ENCODE data around the gene MAN2B2.
"Not testable (repeated sequence)": the region's sequence is repeated elsewhere in the genome, so short reads cannot be mapped to it uniquely, and the experiment has no call there.

MAN2B2 gene

DNA sequence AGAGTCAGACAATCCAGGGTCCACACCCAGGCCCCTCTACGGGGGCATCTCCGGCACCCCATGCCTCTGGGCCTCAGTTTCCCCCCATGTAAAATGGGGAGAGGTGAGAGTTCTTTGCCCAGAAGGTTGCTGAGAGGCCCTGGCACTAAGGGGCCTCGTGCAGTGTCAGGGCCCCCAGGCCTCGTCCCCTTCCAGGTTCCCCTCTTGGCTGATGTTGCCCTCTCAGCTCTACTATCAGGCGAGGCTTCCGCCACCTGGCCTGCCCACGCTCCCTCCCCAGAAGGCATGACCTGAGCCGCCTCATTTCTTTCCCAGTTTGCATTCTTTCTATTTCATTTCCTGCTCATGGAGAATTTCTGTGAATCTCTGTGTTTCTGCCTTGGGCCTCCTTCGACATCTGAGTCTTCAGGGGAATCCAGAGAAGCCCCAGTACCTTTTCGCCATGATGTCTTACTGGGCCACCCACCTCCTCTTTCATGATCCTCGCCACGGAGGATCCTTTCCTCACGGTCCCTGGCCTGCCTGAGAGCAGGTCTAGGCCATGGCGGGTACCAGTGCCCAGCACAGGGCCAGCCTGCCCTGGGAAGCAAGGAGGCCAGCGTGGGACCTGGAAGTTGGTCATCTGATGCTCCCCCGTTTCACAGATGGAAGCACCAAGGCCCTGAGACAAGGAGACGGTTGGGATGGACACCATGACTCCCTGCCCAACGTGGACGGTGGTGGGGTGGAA lies 43.6 kb downstream of the MAN2B2 start:
- DNase-seq: no peak

DNA sequence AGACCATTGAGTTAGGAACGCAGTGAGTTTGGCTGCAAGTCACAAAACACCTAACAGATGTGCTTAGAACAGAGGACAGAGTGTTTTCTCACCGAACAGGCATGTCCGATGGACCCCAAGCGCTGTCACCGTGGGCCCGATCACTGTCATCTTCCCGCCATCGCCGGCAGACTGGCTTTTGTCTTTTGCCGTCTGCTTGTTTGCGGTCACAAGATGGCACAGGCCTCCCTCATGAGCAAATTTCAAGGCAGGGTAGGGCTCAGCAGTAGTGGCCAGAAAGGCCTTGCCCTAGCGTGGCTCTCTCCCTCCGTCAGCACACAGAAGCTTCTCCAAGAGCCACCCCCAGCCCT lies 44.1 kb downstream of the MAN2B2 start:
- DNase-seq: no peak

DNA sequence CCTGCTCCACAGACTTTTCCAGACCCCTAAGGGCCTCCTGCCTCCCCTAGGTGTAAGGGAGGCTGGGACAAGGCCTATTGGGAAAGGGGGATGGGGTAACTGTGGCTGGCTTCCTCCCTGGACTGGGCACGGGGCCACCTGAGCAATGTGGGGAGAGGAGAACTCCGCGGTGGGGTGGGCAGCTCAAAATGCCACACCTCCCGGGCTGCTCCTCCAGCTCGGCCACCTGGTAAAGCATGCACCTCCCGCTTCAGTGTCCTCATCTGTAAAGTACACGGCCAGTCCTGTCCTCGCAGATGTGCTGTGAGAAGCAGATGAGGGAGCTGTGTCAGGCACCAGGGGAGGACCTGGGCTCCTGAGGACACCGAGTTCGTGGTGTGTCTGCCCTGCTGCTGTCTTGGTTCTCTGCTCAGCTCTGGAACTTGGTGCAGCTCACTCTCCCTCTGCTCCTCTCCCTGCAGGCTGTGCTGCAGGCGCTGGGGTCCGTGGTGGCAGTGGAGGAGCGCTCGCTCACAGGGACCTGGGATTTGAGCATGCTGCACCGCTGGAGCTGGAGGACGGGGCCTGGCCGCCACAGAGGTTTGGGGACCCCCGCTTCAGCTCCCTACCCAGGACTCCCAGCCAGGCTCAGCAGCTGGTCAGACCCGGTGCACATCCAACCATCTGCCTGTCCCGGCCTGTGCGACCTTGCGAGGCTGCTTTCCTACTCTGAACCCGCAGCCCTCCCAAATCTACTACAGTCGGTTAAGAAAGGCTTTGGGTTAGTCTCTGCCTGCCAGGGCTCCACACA lies 44.7 kb downstream of the MAN2B2 start:
- no peak for DNase-seq

DNA sequence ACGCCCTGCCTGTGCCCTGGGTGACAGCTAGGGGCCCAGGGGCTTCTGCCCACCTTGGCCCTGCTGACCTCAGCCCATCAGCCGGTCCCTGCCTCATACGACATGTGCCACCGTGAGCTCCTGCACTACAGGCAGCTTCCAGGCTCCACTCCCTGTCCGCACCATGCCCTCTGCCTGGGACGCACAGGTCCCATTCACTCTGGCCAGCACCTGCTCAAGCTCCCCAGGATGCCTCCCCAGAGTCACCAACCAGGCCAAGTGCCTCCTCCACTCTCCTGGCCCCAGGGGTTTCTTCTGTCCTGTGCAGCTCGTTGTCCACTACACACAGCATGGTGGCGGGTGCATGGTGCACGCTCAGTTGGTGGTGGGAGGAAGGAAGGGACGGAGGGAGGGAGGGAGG lies 45.3 kb downstream of the MAN2B2 start:
- DNase-seq: no peak

DNA sequence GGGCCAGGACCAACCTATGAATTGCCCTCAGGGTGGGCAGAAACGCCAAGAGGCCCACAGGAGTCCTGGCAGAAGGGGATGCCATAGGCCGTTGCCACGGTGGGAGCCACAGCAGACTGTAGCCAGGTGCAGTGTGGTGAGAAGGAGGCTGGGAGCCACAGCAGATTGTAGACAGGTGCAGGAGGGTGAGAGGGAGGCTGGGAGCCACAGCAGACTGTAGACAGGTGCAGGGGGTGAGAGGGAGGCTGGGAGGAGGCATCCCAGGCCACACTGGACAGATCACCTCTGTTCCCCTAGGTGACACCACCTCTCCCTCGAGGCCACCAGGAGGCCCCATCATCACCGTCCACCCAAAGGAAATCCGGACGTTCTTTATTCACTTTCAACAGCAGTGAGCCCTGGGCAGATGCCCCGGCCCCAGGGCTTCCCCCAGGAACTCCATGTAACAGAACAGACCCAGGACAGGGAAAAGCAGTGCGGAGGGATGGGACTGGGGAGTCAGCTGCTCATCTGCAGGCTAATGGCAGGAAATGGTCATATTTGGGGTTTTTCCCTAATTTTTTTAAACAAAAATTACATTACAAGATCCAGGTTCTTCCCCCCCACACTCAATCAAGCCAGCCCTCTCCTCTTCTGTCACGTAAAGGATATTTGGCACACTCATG lies 46.0 kb downstream of the MAN2B2 start:
- DNase-seq: no peak

DNA sequence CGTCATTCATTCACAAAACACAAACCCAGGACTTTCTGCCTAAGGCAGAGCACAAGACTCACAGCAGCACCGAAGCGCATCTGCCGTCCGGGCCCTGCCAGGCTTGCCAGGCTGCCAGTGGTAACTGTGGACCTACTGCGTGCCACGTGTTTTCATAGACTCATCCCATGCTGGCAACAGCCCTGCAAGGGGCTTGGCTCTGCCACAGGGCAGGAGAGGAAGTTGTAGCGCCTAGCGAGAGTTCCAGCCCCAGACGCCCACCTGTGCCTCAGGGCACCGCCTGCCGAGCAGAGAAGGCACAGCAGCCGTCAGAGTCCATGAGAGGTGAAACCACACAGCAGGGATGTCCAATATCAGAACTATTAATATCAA lies 46.6 kb downstream of the MAN2B2 start:
- no peak for DNase-seq

DNA sequence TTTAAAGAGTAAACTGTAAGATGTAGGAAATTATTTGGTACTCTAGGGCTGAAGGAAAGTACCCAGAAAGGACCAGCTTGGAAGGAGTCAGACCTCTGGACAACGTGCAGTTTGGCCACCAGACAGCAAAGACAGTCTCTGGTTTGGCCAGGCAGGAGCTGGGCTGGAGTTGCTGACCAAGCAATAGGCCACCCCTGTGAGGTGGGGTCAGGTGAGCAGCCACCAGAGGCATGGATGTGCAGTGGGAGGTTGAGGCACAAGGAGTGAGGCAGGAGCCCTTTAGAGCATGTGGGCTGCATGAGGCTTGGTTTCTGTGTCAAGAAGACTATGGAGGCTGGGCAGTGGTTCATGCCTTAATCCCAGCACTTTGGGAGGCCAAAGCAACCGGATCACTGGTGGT lies 47.8 kb downstream of the MAN2B2 start:
- DNase-seq: no peak

DNA sequence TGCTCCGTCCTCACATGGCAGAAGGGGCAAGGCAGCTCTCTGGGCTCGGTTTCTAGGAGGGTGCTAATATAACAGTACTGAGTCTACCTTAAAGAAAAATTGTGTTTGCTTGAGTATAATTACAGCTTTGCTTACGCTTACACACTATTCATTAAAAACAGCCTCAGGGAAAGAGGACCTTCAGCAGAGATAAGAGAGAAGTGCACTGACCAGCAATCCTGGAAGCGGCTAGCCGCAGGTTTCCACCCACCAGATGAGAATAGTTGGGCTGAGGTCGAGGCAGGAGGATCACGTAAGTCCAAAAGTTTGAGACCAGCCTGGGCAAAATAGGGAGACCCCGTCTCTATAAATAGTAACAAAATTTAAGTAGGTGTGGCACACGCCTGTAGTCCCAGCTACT lies 50.3 kb downstream of the MAN2B2 start:
- peak in 2 of 3 experiments; percentile 59 to 84 for DNase-seq

DNA sequence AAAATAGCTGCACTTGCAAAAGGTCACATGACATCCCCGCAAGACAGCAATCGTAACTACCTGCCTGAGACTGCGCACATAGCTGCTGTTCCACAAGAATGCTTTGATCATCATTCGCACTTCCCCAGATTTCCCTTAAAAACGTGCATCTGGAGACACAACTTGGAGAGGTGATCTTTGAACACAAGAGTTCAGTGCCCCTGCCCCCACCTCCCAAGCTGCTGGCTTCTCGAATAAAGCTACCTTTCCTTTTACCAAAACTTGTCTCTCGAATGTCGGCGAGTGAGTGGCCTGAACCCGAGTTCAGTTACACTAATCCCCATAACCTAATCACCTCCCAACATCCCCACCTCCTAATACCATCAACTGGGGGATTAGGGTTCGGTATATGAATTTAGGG lies 51.1 kb downstream of the MAN2B2 start:
- no peak for DNase-seq

DNA sequence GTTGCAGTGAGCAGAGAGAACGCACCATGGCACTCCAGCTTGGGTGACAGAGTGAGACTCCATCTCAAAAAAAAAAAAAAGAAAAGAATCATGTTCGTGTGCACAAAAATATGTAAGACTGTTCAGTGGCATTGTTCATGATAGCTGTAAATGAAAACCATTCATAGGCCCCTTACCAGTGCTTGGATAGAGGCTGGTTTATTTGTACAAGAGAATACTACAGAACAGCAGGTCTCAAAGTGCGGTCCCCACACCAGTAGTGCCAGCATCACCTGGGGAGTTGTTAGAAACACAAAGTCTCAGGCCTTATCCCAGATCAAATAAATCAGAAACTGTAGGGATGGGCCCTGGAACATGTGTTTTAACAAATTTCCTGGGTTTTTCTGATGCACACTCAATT lies 52.8 kb downstream of the MAN2B2 start:
- no peak for DNase-seq

DNA sequence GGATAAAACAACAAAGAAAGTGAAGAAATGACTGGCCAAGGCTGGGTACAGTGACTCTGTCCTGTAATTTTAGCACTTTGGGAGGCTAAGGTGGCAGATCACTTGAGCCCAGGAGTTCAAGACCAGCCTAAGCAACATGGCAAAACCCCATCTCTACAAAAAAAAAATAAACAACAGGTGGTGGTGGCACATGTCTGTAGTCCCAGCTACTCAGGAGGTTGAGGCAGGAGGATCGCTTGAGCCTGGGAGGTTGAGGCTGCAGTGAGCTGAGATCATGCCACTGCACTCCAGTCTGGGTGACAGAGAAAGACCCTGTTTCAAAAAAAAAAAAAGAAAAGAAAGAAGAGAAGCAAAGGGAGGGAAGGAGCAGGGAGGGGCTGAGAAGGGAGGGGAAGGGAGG lies 53.5 kb downstream of the MAN2B2 start:
- DNase-seq: not testable (repeated sequence)

DNA sequence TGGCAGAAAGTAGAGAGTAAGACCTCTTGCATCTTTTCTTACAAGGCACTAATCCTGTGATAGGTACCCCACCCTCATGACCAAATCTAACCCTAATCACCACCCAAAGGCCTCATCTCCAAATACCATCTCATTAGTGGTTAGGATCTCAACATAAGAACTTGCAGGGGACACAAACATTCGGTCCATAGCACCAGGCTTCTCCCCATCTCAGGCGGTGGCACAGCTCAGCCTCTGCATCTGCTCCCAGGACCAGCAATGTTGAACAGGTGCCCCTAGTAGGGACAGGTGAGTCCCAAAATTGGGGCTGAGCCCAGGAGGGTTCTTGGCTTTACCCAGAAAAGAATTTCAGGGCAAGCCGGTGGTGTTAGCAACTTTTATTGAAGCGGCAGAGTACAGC lies 57.1 kb downstream of the MAN2B2 start:
- DNase-seq: no peak

DNA sequence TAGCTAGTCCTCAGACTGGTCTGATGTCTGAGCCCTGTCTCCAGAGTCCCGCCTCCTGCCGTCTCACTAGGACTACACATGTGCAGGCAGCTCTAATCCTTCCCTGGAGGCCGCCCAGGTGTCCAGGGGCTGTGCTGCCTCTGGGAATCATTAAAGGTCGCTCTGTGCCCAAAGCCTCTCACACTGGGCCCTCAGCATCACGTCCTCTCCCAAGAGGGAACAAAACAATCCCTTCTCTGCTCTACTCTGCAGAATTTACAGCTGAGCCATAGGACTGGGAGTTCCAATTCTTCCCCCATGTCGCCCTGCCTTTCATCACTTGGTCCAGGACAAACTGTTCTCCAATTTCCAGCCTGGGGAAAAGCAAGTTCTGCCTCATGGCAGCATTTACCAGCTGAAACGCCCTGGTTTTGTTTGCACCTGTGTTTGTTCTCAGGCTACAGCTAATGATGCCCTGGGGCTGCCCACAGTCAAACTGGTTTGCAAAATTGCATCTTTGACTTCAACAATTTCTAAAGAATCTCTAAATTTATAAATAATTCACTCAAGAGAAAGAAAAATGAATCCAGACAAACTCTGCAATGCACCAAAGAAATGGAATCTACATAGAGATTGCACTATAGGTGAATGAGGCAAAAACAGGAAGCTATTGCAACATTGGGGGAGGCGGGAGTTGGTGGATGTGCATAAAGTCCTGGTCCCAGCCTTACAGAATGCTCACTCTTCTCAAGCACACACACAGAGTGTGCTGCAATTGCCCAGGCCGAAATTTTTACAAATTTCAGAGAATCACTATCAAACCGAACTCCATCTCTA lies 58.3 kb downstream of the MAN2B2 start:
- peak in 2 of 3 experiments; percentile 84 to 92 for DNase-seq

DNA sequence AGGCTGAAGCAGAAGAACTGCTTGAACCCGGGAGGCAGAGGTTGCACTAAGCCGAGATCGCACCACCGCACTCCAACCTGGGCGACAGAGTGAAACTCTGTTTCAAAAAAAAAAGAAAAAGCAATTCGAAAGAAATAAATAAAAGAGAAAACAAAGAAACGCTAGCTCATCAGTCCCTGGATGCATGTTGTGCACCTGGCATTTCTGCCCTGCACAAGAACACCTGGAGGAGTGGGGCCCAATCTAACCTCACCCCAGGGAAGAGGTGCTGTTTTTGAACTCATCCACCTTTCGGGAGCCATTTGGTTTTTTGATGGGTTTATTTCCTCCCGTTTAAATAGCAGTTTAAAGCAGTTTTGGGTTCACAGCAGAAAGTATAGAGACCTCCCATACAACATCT lies 59.8 kb downstream of the MAN2B2 start:
- no peak for DNase-seq

DNA sequence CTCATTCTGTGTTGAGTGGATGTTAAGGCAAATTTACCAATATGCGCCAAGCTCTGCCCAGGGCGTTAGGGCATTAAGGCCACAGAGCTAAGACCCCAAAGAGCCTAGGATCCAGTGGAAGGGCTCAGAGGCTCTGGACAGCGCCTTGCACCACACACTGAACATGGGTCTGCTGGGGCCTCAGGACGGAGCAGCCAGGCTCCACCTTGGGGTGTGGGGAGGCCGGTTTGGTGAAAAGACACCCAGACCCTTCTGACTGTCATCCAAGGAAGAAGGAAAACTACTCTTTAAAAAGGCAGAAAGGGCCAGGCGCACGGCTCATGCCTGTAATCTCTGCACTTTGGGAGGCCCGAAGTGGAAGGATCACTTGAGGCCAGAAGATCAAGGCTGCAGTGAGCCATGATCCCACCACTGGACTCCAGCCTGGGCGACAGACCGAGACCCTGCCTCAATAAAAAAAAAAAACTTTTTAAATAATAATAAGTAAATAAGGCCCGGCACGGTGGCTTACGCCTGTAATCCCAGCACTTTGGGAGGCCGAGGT lies 64.2 kb downstream of the MAN2B2 start:
- no peak for DNase-seq

DNA sequence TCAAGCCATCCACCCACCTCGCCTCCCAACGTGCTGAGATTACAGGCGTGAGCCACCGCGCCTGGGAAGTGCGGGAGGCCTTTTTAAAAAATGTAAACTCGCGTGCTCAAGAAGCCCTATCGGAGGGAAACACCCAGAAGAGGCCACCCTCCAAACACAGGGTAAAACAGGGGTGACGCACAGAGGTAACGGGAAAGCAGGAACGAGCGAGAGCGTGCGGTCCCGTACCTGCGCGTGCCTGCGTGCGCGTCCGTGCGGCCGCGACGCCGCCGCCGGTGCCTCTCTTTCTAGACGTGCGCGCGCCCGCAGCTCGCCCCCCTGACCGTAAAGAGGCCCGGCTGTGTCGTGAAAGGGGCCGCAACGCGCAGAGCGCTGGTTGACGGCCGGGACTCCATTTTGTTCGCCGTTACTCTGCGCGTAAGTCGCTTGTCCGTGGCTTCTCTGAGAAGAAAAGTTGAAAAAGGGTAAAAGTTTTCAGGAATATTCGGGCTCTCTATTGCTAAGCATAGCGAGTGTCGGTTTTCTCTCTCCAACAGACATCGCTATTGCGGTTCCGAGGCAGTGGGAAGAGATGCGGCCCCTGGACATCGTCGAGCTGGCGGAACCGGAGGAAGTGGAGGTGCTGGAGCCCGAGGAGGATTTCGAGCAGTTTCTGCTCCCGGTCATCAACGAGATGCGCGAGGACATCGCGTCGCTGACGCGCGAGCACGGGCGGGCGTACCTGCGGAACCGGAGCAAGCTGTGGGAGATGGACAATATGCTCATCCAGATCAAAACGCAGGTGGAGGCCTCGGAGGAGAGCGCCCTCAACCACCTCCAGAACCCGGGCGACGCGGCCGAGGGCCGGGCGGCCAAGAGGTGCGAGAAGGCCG lies 65.5 kb downstream of the MAN2B2 start, which contains the start of gene MRFAP1:
TSS of gene MRFAP1 (plus strand) at position 394 of the 872 bp plus-strand sequence. CDS start at position 572, 178 bp downstream.
- DNase-seq: peak; percentile 96 to 97 (median 96)

DNA sequence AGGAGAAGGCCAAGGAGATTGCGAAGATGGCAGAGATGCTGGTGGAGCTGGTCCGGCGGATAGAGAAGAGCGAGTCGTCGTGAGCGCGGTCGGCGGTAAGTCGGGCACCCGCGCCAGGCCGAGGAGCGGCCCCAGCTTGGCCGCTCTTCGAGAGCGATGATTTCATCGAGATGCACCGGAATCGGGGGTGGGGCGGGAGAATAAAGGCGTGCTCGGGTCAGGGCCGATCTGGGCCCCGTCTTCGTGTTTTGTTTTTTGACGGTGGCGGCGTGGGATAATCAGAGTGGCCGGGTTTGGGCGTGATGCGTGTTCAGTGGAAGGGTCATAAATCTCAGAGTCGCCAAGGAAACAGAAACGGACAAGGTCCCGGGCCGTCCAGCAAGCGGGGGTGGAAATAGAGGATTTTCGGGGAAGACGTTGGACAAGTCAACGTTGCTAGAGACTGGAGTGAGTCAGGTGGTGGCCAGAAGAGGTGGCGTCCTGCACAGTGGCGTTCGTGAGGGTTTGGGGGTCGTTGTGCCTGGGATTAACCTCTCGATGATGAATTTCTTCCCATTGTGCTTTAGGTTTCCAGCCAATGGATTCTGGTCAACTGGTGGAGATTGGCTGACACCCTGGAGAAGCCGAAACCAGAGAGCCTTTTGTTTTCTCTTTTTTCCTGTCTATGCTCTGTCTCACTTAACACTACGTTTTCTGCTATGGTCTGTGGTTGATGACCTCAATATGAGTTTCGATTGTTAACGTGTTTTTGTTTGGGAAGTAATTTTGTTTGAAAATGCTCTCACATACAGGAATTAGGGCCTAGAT lies 66.4 kb downstream of the MAN2B2 start:
- DNase-seq: peak; percentile 47 to 71 (median 57)

DNA sequence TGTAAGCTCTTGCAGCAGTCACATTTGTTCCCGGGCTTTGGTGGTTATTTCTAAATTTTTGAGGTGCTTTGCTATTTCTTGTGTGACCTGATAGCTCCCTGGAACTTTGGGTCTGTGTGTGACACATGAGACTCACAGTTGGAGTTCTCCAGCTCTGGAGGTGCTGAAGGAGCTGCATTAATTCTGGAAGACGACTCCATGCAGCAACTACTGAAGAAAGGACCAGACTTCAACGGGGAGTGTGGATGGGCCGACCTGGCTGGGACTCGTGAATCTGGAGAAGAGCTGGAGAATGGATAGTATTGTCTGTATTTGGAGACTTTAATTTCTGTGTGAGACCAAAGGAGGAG lies 67.0 kb downstream of the MAN2B2 start:
- DNase-seq: no peak

DNA sequence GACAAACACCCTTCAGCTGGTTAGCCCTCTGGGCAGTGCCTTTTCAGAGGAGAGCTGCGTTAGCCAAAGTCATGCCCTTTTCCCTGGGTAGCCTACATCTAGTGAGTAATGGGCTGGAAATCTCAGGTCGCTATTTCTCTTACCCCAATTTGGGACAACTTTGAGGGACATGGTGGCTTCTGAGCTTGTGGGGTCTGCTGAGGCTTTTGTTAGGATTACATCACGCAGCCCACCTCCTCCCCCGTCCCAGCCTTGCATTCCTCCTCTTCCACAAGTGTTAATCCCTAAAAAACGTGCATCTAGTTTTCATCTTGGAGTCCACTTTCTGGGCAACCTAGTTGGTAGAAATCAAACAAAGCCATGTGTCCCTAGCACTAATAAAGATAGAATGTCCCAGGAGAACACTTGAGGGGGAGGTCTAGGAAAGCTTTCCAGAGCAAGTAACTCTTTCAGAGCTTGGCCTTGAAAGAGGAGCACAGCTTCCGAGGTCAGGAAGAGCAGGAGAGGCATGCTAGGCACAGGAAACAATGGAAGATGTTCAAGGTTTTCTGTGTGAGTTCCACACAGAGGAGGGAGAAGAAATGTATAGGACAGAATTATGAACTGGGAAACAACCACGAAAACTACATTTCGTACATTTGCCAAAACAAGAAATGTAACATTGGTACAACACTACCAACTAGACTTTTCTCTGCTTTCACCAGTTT lies 68.3 kb downstream of the MAN2B2 start:
- no peak for DNase-seq
